NT2/D1 (cell line): Measurements from ENCODE around the gene PRSS50.

Source experiments
- DNase-seq: peaks from one replicate; pipeline ENCODE4 v3.0.0-alpha.2; 2011; ENCODE audit warnings: low read depth, low spot score
- H3K27me3 ChIP-seq: 2 replicates; pipeline ENCODE4 v1.6.0; 2011; ENCODE audit warnings: mild to moderate bottlenecking; ENCODE audit not compliant: insufficient read length, insufficient read depth
- H3K36me3 ChIP-seq: 2 replicates; pipeline ENCODE4 v1.6.1; 2011; ENCODE audit warnings: mild to moderate bottlenecking, low read length, mixed read lengths; ENCODE audit not compliant: insufficient read depth, insufficient read length
- H3K4me1 ChIP-seq: 2 replicates; pipeline ENCODE4 v1.5.1; 2011; ENCODE audit not compliant: insufficient read depth, insufficient read length
- H3K4me3 ChIP-seq: 2 replicates; pipeline ENCODE4 v1.5.1; 2011; ENCODE audit warnings: low read depth; ENCODE audit not compliant: insufficient read length
- H3K9ac ChIP-seq: 2 replicates; pipeline ENCODE4 v1.6.0; 2011; ENCODE audit warnings: low read depth; ENCODE audit not compliant: insufficient read length
- H3K9me3 ChIP-seq: 2 replicates; pipeline ENCODE4 v1.5.1; 2011; ENCODE audit warnings: mild to moderate bottlenecking, low read length; ENCODE audit not compliant: insufficient read depth
- SUZ12 ChIP-seq: IDR thresholded peaks from 2 replicates; pipeline ENCODE4 v1.6.1; 2011; ENCODE audit not compliant: insufficient read length, insufficient read depth; ENCODE audit errors: extremely low read depth
- YY1 ChIP-seq: IDR thresholded peaks from 2 replicates; pipeline ENCODE4 v1.6.1; 2011; ENCODE audit not compliant: insufficient read length, insufficient read depth
- ZNF274 ChIP-seq: IDR thresholded peaks from 2 replicates; pipeline ENCODE4 v1.6.1; 2011; ENCODE audit warnings: mild to moderate bottlenecking, low read depth, low read length

PRSS50 gene

DNA sequence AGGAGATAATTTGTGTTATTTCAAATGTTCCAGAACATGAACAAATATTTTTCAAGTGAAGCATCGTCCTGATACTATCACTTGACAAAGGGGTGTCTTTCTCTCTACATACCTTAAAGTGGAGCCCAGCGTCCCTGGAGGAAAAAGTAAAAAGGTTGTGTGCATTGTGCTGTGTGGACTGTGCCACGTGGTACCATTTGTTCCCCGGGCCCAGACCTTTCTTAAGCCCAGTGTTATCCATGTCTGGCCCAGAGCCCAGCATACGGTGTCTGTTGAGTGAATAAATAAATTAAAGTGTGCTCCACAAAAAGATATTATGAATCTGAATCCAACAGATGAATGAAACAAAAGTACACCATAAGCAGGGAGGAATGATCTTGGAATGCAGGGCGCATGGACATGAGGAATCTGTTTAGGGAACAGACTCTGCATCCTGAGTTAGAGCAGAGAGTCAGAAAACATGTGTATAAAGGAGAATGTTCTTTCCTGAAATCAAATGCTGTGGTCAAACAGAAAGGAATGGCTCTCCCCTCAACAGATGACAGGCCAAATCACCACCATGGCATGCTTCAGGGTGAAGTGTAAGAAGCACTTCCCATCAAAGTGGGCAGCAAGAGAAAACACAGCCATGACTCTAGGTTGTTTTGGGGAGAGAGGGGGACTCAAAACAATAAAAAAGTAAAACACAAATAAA is 8.1 kb upstream of the PRSS50 start:
- Histone ChIP-seq H3K4me3 (no peak overlapping the region), H3K27me3 (no peaks in the 10 kb centered on the region), H3K36me3 (no peaks in the 10 kb centered on the region), H3K9me3 (no peaks in the 10 kb centered on the region), H3K4me1 (no peaks in the 10 kb centered on the region), H3K9ac (no peak overlapping the region)
- no peak for TF ChIP-seq ZNF274
- TF ChIP-seq SUZ12, result no peak
- no peak for TF ChIP-seq YY1
- DNase-seq, result no peak

DNA sequence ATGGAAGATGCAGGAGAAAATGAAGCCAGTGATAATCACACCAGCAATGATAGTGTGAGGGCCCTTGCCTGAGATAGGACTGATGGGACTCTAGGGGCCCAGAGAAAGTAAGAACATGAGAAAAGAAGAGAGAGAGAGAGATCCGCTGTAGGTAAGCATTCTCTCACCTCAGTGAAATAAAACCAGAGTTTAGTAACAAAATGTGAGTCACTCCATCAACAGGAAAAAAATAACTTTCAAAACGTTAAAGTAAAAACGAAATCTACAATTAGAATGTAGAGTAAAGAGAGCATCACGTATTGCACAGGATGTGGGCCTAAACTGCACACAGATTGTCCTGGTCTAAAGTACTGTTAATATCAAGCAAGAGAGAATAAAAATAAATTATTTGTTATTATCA is 6.8 kb upstream of the PRSS50 start:
- H3K4me1 ChIP-seq, result peaks cover 3% of the 10 kb centered on the region
- H3K4me3 ChIP-seq, result no peak overlapping the region
- DNase-seq, result no peak
- H3K9ac ChIP-seq, result no peak overlapping the region
- no peaks in the 10 kb centered on the region for H3K9me3 ChIP-seq
- no peak for TF ChIP-seq ZNF274
- no peak for TF ChIP-seq SUZ12
- TF ChIP-seq YY1, result no peak
- no peaks in the 10 kb centered on the region for H3K27me3 ChIP-seq
- H3K36me3 ChIP-seq, result no peaks in the 10 kb centered on the region

GRCh38 chr3:46722443-46722842 is 4.8 kb upstream of the PRSS50 start:
- Histone ChIP-seq H3K4me3 (no peak overlapping the region), H3K9me3 (no peaks in the 10 kb centered on the region), H3K9ac (no peak overlapping the region), H3K27me3 (no peaks in the 10 kb centered on the region), H3K36me3 (no peaks in the 10 kb centered on the region), H3K4me1 (peaks cover 9% of the 10 kb centered on the region)
- no peak for DNase-seq
- no peak for TF ChIP-seq YY1
- no peak for TF ChIP-seq ZNF274
- TF ChIP-seq SUZ12, result no peak

DNA sequence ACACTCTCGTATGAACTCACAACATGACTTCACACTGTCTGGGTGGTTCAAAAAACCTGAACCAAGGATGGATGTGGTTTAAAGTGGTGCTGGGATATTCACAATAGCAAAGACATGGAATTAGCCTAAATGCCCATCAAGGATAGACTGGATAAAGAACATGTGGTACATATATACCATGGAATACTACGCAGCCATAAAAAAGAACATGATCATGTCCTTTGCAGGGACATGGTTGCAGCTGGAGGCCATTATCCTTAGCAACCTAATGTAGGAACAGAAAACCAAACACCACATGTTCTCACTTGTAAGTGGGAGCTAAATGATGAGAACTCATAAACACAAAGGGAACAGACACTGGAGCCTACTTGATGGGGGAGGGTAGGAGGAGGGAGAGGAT is 3.3 kb upstream of the PRSS50 start:
- TF ChIP-seq SUZ12 (no peak), YY1 (no peak), ZNF274 (no peak)
- no peak overlapping the region for H3K4me3 ChIP-seq
- peaks cover 9% of the 10 kb centered on the region for H3K4me1 ChIP-seq
- no peak overlapping the region for H3K9ac ChIP-seq
- DNase-seq, result no peak
- H3K36me3 ChIP-seq, result no peaks in the 10 kb centered on the region
- H3K27me3 ChIP-seq, result no peaks in the 10 kb centered on the region
- H3K9me3 ChIP-seq, result no peaks in the 10 kb centered on the region

DNA sequence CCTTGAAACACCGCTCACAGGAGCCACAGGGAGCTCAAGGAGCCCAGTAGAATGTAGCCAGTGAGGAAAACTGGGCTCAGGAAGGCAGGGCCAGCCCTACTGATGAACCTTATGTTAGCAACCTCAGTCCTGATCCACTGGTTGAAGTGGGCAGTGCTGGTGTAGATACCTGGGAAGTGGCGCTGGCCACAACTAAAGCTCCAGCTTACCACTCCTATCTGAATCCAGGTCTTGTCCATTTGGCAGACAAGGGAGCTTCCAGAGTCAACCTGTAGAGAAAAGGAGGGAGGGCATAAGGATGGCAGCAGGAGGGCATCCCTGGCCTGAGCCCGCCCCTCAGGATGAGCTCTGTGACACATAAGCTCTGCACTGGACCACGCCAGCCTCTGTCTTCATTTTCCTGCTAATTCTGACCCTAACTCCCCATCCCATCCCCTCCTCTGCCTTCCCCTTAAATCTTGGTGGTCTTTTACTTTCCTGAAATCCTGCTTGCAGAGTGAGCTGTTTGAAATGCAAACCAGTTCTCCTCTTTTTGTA is 2.1 kb upstream of the PRSS50 start:
- peaks cover 9% of the 10 kb centered on the region for H3K4me1 ChIP-seq
- no peak overlapping the region for H3K4me3 ChIP-seq
- TF ChIP-seq YY1, result no peak
- no peak for TF ChIP-seq SUZ12
- TF ChIP-seq ZNF274, result no peak
- H3K9me3 ChIP-seq, result no peaks in the 10 kb centered on the region
- H3K9ac ChIP-seq, result no peak overlapping the region
- no peaks in the 10 kb centered on the region for H3K27me3 ChIP-seq
- no peaks in the 10 kb centered on the region for H3K36me3 ChIP-seq
- DNase-seq, result no peak

DNA sequence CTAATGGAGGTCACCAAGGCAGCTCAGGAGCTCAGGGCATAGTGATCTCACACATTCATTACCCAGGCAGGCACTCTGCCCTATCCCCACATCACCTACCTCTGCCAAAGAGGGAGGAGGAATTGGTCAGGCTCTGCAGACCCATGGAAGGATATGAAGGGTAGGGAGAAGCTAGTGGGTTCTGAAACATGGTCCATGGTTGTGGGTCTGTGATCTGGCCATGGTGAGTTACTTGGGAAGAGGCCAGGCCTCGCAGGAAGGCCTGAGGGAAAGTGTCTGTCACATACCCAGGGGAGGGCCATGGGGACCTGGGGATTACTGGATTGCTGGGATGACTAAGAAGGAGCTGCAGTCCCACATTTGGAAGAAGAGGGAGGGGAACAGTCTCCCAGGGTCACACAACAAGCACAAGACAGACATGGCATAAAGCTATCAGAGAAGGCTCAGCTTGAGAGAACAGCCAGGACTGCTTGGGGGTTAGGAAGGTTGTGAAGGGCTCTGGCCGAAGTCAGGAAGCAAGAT is 1.4 kb upstream of the PRSS50 start:
- Histone ChIP-seq H3K9me3 (no peaks in the 10 kb centered on the region), H3K4me3 (no peak overlapping the region), H3K27me3 (no peaks in the 10 kb centered on the region), H3K4me1 (peaks cover 11% of the 10 kb centered on the region), H3K36me3 (no peaks in the 10 kb centered on the region), H3K9ac (no peak overlapping the region)
- DNase-seq, result no peak
- TF ChIP-seq ZNF274 (no peak), SUZ12 (no peak), YY1 (no peak)
